ENCODE results near the gene LPP. TPM values are rescaled to one million over a fixed set of nuclear protein-coding genes. Genes with fewer than 3 reads are reported as not detected.
A peak's percentile ranks its signal among the peaks of the same experiment; 100 is the strongest.

Gene LPP
- total and polyA plus RNA-seq, 2 of the 13 experiments (the other 11 are each of a cell fraction or from before 2014, with no cell fraction given): 19.2 to 29.9 TPM

DNA sequence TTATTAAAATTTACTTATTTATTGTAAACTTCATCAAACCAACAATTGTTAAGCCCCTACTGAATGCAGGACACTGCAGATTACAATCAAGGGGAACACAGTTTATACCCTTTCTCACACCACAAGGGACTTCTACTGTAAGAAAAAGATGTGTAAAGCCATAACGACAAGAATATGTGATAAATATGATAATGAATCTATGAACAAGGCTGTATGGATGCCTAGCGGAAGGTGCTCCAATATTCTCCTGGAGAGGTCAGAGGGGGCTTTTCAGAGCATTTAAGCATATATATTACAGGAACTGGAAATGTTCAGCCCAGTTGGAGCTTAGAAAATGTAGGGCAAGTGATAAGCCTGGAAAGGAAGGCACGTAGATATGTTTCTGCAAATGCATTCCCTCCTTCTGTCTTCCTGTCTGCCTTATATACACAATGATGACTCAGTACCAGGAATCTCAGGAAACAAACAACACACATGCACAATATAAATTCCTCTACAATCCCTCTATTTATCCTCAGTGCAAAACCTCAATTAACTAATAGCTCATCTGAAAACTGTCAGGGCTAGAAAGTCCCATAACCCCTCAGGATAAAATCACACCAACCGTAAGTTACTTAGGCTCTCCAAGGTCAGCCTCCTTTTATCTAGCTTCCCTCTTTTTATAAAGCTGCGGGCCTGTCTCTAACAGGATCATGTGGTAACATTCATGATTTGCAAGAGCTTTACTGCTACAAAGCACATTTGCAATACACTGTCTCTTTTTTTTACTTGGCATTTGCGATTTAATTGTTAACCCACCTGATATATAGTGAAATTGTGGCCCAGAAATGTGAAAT lies 393.1 kb downstream of the LPP start (continued):
- no peak for TF ChIP-seq KDM4B (CRISPR knock-in tag; IDR thresholded peaks at IDR 0.05)
- no peak for TF ChIP-seq POLR2A (IDR thresholded peaks at IDR 0.05; ENCODE audit: insufficient read depth in 1 of 2, low read depth in 2 of 2, low read length in 2 of 2)
- TF ChIP-seq SMAD1 (CRISPR knock-in tag; IDR thresholded peaks at IDR 0.05; ENCODE audit: borderline replicate concordance, low read depth): no peak
- no peak for TF ChIP-seq RORA (CRISPR knock-in tag; IDR thresholded peaks at IDR 0.05)
- TF ChIP-seq, protein P1, sequence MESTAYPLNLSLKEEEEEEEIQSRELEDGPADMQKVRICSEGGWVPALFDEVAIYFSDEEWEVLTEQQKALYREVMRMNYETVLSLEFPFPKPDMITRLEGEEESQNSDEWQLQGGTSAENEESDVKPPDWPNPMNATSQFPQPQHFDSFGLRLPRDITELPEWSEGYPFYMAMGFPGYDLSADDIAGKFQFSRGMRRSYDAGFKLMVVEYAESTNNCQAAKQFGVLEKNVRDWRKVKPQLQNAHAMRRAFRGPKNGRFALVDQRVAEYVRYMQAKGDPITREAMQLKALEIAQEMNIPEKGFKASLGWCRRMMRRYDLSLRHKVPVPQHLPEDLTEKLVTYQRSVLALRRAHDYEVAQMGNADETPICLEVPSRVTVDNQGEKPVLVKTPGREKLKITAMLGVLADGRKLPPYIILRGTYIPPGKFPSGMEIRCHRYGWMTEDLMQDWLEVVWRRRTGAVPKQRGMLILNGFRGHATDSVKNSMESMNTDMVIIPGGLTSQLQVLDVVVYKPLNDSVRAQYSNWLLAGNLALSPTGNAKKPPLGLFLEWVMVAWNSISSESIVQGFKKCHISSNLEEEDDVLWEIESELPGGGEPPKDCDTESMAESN (CRISPR knock-in tag; conservative IDR thresholded peaks at IDR 0.05): no peak
- TF ChIP-seq ZNF839 (CRISPR knock-in tag; IDR thresholded peaks at IDR 0.05; ENCODE audit: borderline replicate concordance): no peak
- no peak for TF ChIP-seq NFE2L1 (CRISPR knock-in tag; IDR thresholded peaks at IDR 0.05; ENCODE audit: borderline replicate concordance)
- TF ChIP-seq ARID2 (CRISPR knock-in tag; IDR thresholded peaks at IDR 0.05; ENCODE audit: borderline replicate concordance): no peak
- TF ChIP-seq, protein P2, sequence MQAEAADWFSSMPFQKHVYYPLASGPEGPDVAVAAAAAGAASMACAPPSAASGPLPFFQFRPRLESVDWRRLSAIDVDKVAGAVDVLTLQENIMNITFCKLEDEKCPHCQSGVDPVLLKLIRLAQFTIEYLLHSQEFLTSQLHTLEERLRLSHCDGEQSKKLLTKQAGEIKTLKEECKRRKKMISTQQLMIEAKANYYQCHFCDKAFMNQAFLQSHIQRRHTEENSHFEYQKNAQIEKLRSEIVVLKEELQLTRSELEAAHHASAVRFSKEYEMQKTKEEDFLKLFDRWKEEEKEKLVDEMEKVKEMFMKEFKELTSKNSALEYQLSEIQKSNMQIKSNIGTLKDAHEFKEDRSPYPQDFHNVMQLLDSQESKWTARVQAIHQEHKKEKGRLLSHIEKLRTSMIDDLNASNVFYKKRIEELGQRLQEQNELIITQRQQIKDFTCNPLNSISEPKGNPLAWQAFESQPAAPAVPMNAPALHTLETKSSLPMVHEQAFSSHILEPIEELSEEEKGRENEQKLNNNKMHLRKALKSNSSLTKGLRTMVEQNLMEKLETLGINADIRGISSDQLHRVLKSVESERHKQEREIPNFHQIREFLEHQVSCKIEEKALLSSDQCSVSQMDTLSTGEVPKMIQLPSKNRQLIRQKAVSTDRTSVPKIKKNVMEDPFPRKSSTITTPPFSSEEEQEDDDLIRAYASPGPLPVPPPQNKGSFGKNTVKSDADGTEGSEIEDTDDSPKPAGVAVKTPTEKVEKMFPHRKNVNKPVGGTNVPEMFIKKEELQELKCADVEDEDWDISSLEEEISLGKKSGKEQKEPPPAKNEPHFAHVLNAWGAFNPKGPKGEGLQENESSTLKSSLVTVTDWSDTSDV (CRISPR knock-in tag; IDR thresholded peaks at IDR 0.05): no peak
- TF ChIP-seq, protein P3, sequence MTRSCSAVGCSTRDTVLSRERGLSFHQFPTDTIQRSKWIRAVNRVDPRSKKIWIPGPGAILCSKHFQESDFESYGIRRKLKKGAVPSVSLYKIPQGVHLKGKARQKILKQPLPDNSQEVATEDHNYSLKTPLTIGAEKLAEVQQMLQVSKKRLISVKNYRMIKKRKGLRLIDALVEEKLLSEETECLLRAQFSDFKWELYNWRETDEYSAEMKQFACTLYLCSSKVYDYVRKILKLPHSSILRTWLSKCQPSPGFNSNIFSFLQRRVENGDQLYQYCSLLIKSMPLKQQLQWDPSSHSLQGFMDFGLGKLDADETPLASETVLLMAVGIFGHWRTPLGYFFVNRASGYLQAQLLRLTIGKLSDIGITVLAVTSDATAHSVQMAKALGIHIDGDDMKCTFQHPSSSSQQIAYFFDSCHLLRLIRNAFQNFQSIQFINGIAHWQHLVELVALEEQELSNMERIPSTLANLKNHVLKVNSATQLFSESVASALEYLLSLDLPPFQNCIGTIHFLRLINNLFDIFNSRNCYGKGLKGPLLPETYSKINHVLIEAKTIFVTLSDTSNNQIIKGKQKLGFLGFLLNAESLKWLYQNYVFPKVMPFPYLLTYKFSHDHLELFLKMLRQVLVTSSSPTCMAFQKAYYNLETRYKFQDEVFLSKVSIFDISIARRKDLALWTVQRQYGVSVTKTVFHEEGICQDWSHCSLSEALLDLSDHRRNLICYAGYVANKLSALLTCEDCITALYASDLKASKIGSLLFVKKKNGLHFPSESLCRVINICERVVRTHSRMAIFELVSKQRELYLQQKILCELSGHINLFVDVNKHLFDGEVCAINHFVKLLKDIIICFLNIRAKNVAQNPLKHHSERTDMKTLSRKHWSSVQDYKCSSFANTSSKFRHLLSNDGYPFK (CRISPR knock-in tag; IDR thresholded peaks at IDR 0.05; ENCODE audit: borderline replicate concordance): no peak
- TF ChIP-seq ZNF34 (CRISPR knock-in tag; IDR thresholded peaks at IDR 0.05; ENCODE audit: borderline replicate concordance): no peak
- no peak for TF ChIP-seq LCORL (IDR thresholded peaks at IDR 0.05)
- TF ChIP-seq LCORL (CRISPR knock-in tag; IDR thresholded peaks at IDR 0.05): no peak
- TF ChIP-seq, protein P4, sequence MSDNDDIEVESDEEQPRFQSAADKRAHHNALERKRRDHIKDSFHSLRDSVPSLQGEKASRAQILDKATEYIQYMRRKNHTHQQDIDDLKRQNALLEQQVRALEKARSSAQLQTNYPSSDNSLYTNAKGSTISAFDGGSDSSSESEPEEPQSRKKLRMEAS (IDR thresholded peaks at IDR 0.05): 0 out of 2 replicates have a peak, but pooled peaks have one; percentile 18
- TF ChIP-seq, protein P5, sequence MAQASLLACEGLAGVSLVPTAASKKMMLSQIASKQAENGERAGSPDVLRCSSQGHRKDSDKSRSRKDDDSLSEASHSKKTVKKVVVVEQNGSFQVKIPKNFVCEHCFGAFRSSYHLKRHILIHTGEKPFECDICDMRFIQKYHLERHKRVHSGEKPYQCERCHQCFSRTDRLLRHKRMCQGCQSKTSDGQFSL (CRISPR knock-in tag; IDR thresholded peaks at IDR 0.05): no peak
- TF ChIP-seq, protein P6, sequence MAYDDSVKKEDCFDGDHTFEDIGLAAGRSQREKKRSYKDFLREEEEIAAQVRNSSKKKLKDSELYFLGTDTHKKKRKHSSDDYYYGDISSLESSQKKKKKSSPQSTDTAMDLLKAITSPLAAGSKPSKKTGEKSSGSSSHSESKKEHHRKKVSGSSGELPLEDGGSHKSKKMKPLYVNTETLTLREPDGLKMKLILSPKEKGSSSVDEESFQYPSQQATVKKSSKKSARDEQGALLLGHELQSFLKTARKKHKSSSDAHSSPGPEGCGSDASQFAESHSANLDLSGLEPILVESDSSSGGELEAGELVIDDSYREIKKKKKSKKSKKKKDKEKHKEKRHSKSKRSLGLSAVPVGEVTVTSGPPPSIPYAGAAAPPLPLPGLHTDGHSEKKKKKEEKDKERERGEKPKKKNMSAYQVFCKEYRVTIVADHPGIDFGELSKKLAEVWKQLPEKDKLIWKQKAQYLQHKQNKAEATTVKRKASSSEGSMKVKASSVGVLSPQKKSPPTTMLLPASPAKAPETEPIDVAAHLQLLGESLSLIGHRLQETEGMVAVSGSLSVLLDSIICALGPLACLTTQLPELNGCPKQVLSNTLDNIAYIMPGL (CRISPR knock-in tag; IDR thresholded peaks at IDR 0.05; ENCODE audit: borderline replicate concordance in 1 of 2, low read depth in 1 of 2): no peak
- peak; percentile 93 for TF ChIP-seq ETV5 (CRISPR knock-in tag; IDR thresholded peaks at IDR 0.05; ENCODE audit: borderline replicate concordance)
- TF ChIP-seq DNMT1 (CRISPR knock-in tag; IDR thresholded peaks at IDR 0.05): no peak
- TF ChIP-seq ZNF747 (CRISPR knock-in tag; IDR thresholded peaks at IDR 0.05; ENCODE audit: borderline replicate concordance): no peak
